Neuron (in vitro differentiated cells): Measurements from ENCODE around the gene AHR.
"Not testable (repeated sequence)": the region's sequence is repeated elsewhere in the genome, so short reads cannot be mapped to it uniquely, and the experiment has no call there.

ENCODE experiments used
- H2AFZ ChIP-seq: one replicate; pipeline ENCODE4 v1.6.1; 2013; ENCODE audit warnings: low read depth, mild to moderate bottlenecking, inconsistent platforms, low read length, moderate library complexity
- H3K27me3 ChIP-seq: one replicate; pipeline ENCODE4 v1.6.1; 2013; ENCODE audit warnings: low read length; ENCODE audit not compliant: insufficient read depth
- H3K36me3 ChIP-seq: one replicate; pipeline ENCODE4 v1.6.1; 2013; ENCODE audit warnings: low read length; ENCODE audit not compliant: insufficient read depth
- H3K4me1 ChIP-seq: one replicate; pipeline ENCODE4 v1.6.1; 2013; ENCODE audit warnings: low read length; ENCODE audit not compliant: insufficient read depth
- H3K4me3 ChIP-seq: 2 replicates; pipeline ENCODE4 v1.5.1; 2013; ENCODE audit warnings: mild to moderate bottlenecking, low read length, moderate library complexity
- H3K9me3 ChIP-seq: one replicate; pipeline ENCODE4 v1.6.1; 2013; ENCODE audit warnings: low read length

The AHR gene

DNA sequence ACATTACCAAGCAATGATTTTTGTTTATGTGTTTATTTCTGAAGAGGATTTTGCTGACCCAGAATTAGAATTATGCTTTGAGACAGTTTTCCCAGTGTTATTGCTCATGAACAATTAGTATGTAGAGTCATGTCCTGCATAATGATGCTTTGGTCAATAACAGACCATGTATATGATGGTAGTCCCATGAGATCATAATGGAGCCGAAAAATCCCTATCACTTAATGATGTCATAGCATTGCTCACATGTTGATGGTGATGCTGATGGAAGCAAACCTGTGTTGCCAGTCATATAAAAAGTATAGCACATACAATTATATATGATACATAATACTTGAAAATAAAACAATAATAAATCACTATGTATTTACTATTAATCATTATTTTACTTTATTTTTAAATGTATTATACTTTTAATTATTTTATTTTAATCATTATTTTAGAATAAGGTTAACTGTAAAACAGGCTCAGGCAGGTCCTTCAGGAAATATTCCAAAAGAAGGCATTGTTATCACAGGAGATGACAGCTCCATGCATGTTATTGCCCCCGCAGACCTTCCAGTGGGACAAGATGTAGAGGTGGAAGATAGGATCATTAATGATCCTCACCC, 33.5 kb downstream of the AHR start:
- Histone ChIP-seq H3K4me3 (no peak overlapping the region), H3K27me3 (no peaks in the 10 kb centered on the region), H3K4me1 (no peaks in the 10 kb centered on the region), H3K9me3 (no peaks in the 10 kb centered on the region), H2AFZ (no peak overlapping the region), H3K36me3 (peaks cover 9% of the 10 kb centered on the region)

DNA sequence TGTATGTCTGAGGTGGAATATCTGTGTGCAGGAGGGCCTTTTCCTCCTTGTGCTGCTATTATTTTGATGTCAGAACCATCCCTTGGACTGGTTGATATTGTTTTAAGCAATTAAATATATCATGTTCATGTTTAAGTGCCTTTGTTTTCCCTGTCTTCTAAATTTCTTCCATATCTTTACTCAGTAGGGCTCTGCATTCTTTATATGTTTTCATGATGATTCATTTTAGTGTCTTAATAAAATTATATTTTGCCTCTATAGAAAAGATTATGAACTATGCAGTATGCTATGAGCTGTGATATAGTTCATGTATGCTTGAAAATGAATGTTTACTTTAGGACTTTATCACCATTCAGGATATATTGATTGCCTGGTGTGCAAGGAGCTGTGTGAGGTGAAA, 34.8 kb downstream of the AHR start:
- H3K36me3 ChIP-seq = peaks cover 9% of the 10 kb centered on the region

DNA sequence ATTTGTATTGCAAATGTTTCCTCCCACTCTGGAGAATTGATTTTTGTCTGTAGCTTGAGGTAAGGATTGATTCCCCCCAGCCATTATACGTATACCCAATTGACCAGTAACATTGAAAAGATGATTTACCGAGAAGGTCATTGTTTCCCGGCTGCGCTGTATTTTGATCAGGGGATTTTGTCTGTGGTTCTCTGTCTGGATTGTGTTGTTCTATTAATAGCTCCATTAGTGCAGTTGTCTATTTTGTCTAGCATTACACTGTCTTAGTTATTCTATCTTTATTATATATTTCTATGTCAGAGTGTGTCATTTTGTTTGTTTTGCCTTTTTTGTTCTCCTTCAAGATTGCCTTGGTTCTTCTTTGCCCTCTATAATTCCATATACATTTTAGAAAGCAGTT, 37.7 kb downstream of the AHR start:
- no peak overlapping the region for H2AFZ ChIP-seq
- no peaks in the 10 kb centered on the region for H3K4me1 ChIP-seq
- H3K27me3 ChIP-seq = no peaks in the 10 kb centered on the region
- H3K4me3 ChIP-seq = no peak overlapping the region
- no peaks in the 10 kb centered on the region for H3K9me3 ChIP-seq
- peaks cover 19% of the 10 kb centered on the region for H3K36me3 ChIP-seq

More for the DNA sequence above, 34.8 kb downstream of the AHR start:
- Histone ChIP-seq H3K9me3 (no peaks in the 10 kb centered on the region), H3K4me1 (no peaks in the 10 kb centered on the region), H2AFZ (no peak overlapping the region), H3K4me3 (no peak overlapping the region), H3K27me3 (no peaks in the 10 kb centered on the region)

DNA sequence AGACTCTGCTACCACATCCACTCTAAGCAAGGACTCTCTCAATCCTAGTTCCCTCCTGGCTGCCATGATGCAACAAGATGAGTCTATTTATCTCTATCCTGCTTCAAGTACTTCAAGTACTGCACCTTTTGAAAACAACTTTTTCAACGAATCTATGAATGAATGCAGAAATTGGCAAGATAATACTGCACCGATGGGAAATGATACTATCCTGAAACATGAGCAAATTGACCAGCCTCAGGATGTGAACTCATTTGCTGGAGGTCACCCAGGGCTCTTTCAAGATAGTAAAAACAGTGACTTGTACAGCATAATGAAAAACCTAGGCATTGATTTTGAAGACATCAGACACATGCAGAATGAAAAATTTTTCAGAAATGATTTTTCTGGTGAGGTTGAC, 40.7 kb downstream of the AHR start:
- Histone ChIP-seq H3K4me1 (no peaks in the 10 kb centered on the region), H3K36me3 (peaks cover 15% of the 10 kb centered on the region), H3K4me3 (no peak overlapping the region), H3K27me3 (no peaks in the 10 kb centered on the region), H3K9me3 (no peaks in the 10 kb centered on the region), H2AFZ (no peak overlapping the region)

DNA sequence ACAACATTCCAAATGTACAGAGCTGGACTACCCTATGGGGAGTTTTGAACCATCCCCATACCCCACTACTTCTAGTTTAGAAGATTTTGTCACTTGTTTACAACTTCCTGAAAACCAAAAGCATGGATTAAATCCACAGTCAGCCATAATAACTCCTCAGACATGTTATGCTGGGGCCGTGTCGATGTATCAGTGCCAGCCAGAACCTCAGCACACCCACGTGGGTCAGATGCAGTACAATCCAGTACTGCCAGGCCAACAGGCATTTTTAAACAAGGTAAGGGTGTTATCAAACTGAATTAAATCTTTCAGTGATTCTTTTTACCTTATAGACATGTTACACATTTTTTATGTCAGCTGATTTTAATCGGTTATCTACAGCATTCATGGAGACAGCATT, 41.5 kb downstream of the AHR start:
- H3K9me3 ChIP-seq = no peaks in the 10 kb centered on the region
- H3K36me3 ChIP-seq = peaks cover 13% of the 10 kb centered on the region
- H3K27me3 ChIP-seq = no peaks in the 10 kb centered on the region
- H3K4me1 ChIP-seq = no peaks in the 10 kb centered on the region
- H2AFZ ChIP-seq = no peak overlapping the region
- no peak overlapping the region for H3K4me3 ChIP-seq

DNA sequence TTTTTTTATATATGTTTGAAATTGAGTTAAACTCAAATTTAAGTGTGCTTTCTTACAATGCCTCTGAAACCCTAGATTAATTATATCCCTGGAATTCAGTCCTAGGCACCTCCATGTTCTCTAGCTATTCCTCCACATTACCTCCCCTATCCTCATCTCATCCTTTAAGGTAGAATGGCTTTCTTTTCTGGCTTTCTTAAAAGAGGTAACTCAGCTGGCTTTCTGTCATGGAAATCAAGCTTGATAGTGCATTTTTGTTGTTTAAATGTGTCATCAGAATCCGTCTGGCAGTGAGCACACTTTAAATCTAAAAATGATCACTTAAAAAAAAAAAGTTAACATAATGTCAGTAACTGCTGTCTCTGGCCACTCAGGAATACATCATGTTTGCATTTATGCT, 42.2 kb downstream of the AHR start:
- peaks cover 13% of the 10 kb centered on the region for H3K36me3 ChIP-seq
- no peaks in the 10 kb centered on the region for H3K9me3 ChIP-seq

DNA sequence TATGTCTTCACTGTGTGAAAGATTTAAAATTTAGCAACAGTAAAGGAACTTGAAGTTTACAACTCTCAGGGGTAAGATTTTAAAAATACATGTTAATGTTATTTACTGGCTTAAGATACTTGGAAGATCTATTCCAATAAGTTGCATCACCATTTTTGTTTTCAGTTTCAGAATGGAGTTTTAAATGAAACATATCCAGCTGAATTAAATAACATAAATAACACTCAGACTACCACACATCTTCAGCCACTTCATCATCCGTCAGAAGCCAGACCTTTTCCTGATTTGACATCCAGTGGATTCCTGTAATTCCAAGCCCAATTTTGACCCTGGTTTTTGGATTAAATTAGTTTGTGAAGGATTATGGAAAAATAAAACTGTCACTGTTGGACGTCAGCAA, 44.3 kb downstream of the AHR start:
- H3K36me3 ChIP-seq = peaks cover 11% of the 10 kb centered on the region
- no peaks in the 10 kb centered on the region for H3K4me1 ChIP-seq
- H3K4me3 ChIP-seq = no peak overlapping the region
- no peaks in the 10 kb centered on the region for H3K9me3 ChIP-seq
- H2AFZ ChIP-seq = no peak overlapping the region
- H3K27me3 ChIP-seq = no peaks in the 10 kb centered on the region

More for the DNA sequence above, 42.2 kb downstream of the AHR start:
- Histone ChIP-seq H3K4me1 (no peaks in the 10 kb centered on the region), H2AFZ (no peak overlapping the region), H3K4me3 (no peak overlapping the region), H3K27me3 (no peaks in the 10 kb centered on the region)

DNA sequence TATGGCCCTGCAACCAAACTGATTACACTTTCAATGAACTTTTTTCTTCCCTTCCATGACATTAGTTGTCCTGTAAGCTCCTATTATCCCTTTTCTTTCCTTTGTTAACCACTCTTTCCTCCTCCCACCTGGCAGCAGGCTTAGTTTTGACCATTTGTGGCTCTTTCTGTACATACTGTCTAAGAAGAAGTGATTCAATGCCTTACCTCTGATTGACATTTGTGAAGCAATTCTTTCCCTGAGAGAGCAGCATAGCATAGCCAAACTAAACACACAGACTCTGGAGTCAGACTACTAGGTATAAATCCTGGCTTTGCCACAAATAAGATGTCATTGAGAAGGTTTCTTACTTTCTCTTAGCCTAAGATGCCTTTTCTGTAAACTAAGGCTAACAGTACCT, 48.9 kb downstream of the AHR start:
- H3K4me3 ChIP-seq = no peak overlapping the region
- no peaks in the 10 kb centered on the region for H3K4me1 ChIP-seq
- H3K9me3 ChIP-seq = no peaks in the 10 kb centered on the region
- H3K36me3 ChIP-seq = no peaks in the 10 kb centered on the region
- H3K27me3 ChIP-seq = no peaks in the 10 kb centered on the region
- no peak overlapping the region for H2AFZ ChIP-seq

DNA sequence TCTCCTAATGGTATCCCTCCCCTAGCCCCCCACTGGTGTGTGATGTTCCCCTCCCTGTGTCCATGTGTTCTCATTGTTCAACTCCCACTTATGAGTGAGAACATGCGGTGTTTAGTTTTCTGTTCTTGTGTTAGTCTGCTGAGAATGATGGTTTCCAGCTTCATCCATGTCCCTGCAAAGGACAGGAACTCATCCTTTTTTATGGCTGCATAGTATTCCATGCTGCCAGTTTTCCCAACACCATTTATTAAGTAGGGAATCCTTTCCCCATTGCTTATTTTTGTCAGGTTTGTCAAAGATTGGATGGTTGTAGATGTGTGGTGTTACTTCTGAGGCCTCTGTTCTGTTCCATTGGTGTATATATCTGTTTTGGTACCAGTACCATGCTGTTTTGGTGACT, 50.5 kb downstream of the AHR start:
- not testable (repeated sequence) for H3K36me3 ChIP-seq, H2AFZ ChIP-seq, H3K9me3 ChIP-seq

DNA sequence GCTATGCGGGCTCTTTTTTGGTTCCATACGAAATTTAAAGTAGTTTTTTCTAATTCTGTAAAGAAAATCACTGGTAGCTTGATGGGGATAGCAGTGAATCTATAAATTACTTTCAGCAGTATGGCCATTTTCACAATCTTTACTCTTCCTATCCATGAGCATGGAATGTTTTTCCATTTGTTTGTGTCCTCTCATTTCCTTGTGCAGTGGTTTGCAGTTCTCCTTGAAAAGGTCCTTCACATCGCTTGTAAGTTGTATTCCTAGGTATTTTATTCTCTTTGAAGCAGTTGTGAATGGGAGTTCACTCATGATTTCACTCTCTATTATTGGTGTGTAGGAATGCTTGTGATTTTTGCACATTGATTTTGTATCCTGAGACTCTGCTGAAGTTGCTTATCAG, 51.9 kb downstream of the AHR start:
- not testable (repeated sequence) for H3K4me3 ChIP-seq, H3K4me1 ChIP-seq, H3K9me3 ChIP-seq, H2AFZ ChIP-seq, H3K27me3 ChIP-seq, H3K36me3 ChIP-seq

More for the DNA sequence above, 50.5 kb downstream of the AHR start:
- H3K27me3 ChIP-seq, H3K4me3 ChIP-seq, H3K4me1 ChIP-seq: not testable (repeated sequence)

DNA sequence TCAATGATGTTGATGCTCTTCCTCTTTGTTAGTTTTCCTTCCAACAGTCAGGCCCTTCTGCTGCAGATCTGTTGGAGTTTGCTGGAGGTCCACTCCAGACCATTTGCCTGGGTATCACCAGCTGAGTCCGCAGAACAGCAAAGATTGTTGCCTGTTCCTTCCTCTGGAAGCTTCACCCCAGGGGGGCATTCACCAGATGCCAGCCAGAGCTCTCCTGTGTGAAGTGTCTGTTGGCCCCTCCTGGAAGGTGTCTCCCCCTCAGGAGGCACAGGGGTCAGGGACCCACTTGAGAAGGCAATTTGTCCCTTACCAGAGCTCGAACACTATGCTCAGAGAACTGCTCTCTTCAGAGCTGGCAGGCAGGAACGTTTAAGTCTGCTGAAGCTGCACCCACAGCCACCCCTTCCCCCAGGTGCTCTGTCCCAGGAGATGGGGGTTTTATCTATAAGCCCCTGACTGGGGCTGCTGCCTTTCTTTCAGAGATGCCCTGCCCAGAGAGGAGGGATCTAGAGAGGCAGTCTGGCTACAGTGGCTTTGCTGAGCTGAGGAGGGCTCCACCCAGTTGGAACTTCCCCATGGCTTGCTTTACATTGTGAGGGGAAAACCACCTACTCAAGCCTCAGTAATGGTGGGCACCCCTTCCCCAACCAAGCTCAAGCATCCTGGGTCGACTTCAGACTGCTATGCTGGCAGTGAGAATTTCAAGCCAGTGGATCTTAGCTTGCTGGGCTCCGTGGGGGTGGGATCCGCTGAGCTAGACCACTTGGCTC, 55.4 kb downstream of the AHR start:
- H3K27me3 ChIP-seq, H2AFZ ChIP-seq, H3K4me1 ChIP-seq, H3K4me3 ChIP-seq, H3K36me3 ChIP-seq, H3K9me3 ChIP-seq: not testable (repeated sequence)

DNA sequence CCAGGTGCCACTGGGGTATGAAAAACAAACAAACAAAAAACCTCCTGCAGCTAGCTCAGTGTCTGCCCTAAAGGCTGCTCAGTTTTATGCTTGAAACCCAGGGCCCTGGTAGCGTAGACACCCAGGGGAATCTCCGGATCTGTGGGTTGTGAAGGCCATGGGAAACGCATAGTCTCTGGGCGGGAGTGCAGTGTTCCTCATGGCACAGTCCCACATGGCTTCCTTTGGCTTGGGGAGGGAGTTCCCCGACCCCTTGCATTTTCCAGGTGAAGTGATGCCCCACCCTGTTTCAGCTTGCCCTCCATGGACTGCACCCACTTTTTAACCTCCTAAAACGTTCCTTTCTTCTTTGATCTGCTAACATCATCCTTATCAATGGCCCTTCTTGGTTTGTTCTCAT, 56.0 kb downstream of the AHR start:
- Histone ChIP-seq H3K4me1 (no peaks in the 10 kb centered on the region), H3K27me3 (no peaks in the 10 kb centered on the region), H3K36me3 (no peaks in the 10 kb centered on the region), H2AFZ (no peak overlapping the region), H3K4me3 (no peak overlapping the region), H3K9me3 (no peaks in the 10 kb centered on the region)

DNA sequence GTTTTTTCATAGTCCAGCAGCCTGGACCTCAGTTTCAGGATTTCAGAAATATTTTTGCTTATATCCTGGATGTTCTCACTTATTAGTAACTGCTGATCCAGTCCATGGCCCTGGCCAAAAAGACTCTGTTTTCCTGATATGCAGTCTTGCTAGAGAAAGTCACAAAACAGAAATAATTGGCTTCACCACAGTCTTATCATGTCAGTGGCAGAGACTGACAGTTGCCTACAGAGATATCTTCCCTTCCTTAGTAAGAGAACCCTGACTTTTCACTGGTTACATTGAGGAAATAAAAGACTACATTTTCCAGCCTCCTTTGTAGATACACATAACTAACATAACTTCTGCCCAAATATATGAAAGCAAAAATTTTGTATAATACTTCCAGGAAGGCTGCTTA, 56.6 kb downstream of the AHR start:
- H3K27me3 ChIP-seq = no peaks in the 10 kb centered on the region
- H3K9me3 ChIP-seq = no peaks in the 10 kb centered on the region
- H3K4me1 ChIP-seq = no peaks in the 10 kb centered on the region
- H3K36me3 ChIP-seq = no peaks in the 10 kb centered on the region
- H3K4me3 ChIP-seq = no peak overlapping the region
- no peak overlapping the region for H2AFZ ChIP-seq

DNA sequence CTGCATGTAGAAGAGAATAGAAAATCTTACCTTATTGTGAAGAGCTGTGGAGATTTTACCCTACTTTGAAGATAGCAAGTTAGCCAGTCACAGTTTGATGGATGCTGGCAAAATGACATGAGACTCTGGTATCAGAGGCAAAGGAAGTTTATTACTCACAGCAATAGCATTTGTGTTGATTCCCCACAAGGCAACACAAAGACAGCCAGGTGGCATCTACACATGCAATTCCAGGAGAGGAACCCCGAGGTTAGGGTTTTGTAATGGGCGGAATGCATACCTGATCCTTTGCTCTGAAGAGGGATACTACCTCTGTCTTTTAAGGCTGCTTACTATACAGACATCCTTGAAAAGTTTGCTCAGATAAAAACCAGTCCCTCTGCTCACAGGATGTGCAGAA, 59.5 kb downstream of the AHR start:
- H3K9me3 ChIP-seq = no peaks in the 10 kb centered on the region
- H3K4me3 ChIP-seq = no peak overlapping the region
- no peaks in the 10 kb centered on the region for H3K4me1 ChIP-seq

More for the DNA sequence above, 59.5 kb downstream of the AHR start:
- no peaks in the 10 kb centered on the region for H3K36me3 ChIP-seq
- H2AFZ ChIP-seq = no peak overlapping the region
- H3K27me3 ChIP-seq = no peaks in the 10 kb centered on the region
